HG03060 (cell line): ENCODE data around the gene TMEM151B.
"Not testable (repeated sequence)": the region's sequence is repeated elsewhere in the genome, so short reads cannot be mapped to it uniquely, and the experiment has no call there.

Experiments
- ATAC-seq: cut with Tn5 transposase; IDR thresholded peaks from one replicate; pipeline ENCODE4 v1.9.1; 2021; ENCODE audit warnings: low read depth, moderate number of reproducible peaks; ENCODE audit not compliant: unreplicated experiment

TMEM151B gene

GRCh38 chr6:44317136-44317631 lies 46.9 kb downstream of the TMEM151B start:
- not testable (repeated sequence) for ATAC-seq

DNA sequence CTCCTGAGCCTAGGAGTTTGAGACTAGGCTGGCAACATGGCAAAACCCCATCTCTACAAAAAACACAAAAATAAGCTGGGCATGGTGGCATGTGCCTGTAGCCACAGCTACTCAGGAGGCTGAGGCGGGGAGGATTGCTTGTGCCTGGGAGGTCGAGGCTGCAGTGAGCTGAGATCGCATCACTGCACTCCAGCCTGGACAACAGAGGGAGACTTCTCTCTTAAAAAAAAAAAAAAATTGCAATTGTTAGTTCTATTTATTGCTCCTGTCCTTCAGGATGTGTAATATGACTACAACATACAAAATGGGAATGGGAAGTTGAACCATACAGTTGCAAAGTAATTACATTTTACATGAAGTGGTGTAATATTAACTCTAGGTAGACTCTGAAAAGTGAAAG lies 51.0 kb downstream of the TMEM151B start:
- ATAC-seq, result no peak

- ATAC-seq, result no peak
These were observed 56.8 kb downstream of the TMEM151B start for GRCh38 chr6:44327096-44327495.

DNA sequence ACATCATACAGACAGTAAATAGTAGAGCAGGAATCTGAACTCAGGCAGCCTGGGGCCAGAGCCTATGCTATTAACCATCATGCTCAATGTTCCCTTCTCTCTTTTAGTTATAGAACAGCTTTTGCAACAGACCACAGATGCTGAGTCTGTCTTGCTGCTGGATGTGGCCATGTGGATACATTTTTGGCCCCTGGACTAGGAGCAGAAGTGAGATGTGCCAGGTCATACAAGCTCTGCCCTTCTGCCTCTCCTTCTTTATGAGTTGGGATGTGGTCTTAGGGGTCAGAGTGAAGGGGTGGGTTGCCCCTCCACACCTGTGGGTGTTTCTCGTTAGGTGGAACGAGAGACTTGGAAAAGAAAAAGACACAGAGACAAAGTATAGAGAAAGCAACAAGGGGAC lies 57.5 kb downstream of the TMEM151B start:
- ATAC-seq, result no peak

GRCh38 chr6:44328203-44328602 lies 58.0 kb downstream of the TMEM151B start:
- ATAC-seq, result not testable (repeated sequence)

DNA sequence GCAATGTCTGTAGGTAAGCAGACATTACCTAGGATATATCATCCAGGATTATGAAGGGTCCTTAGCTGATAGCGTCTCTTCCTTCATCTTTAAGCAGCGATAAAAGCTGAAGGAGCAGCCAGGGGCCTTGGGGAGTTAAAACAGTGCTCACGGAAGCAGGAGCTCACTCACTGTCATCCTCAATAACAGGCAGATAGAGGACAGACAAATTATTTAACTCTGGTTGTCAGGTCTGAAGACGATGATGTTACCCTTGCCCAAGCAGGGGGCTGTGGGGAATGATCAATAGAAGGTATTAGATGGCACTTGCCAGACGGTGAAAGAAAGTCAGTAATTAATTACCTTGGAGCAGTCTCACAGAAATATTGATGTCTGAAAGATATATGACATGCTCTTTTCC lies 59.6 kb downstream of the TMEM151B start:
- no peak for ATAC-seq

DNA sequence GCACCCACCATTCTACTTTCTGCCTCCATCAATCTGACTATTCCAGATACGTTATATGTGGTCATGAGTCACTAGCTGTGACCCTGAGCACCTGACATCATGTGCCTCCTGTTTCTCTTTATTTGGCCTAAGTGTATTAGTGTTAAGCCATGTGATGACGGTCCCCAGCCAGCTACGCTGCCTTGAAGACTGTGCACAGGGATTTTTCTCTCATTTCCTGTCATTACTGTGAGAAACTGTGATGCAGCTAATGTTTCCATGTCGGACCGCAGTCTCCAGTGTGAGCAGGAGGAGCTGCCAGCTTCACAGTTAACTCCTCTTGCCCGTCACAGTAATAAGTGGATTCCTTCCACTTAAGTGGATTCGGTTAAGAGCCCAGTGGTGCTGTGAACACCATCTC lies 62.3 kb downstream of the TMEM151B start:
- no peak for ATAC-seq

GRCh38 chr6:44333273-44333919 lies 63.1 kb downstream of the TMEM151B start:
- no peak for ATAC-seq

GRCh38 chr6:44333942-44334341 lies 63.7 kb downstream of the TMEM151B start:
- no peak for ATAC-seq

- ATAC-seq, result no peak
These were observed 65.4 kb downstream of the TMEM151B start for GRCh38 chr6:44335631-44336030.

DNA sequence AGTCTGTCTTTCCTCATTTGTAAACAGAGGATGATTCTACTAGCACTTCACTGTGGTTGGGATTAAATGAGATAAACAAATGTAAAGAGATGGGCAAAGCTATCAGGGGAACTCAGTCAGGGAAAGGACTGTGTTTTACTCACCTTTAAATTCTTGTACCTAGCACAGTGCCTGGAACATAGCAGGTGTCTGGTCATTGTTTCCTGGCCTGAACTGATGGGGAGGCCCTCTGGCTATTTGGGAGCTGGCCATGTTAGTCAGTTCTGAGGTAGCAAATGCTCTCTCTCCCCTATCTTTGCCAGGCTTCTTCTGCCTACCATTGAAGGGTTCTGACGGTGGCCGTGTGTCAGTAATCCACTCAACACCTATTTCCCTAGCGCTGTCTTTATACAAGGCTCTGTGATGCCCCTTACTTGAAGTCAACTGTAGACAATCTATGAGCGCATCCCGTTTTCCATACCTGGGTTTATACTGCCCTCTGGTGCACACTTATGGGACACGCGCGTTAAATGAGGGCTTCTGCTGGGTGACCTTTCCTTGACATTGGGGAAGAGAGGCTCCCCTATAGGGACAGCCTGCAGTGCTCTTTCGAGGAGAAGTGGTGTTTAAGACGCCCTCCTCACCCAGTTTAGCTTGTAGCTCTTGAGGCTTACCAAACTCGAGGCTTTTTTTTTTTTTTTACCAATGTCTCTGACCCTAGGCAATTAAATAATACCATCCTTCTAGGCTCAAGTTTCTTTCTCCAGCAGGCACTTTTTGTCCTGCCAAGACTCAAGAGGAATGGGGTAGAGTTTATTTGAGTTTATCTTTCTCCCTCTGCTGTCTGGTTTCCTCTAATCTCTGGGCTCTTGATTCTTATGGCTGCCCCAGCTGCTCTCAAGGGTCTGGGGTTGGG lies 68.2 kb downstream of the TMEM151B start:
- no peak for ATAC-seq

DNA sequence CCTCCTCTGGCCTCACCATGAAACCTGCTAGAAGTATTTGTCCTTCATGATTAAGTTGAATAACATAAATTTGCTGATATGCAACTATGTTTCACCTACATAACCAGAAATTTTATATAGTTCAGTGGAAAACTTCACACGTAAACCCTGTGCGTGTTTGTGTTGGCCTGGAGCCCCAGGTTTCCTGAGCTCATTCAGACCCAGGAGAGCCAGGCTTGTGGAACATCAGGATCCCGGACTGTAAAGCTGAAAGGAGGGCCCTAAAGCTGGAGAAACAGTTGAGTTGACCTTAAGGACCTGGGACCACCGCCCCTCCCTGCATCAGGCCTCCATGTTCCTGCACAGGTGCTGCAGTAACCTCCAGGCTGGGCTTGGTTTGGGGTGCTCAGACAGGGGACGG lies 69.1 kb downstream of the TMEM151B start:
- no peak for ATAC-seq

GRCh38 chr6:44339763-44340625 lies 69.7 kb downstream of the TMEM151B start:
- ATAC-seq, result no peak

DNA sequence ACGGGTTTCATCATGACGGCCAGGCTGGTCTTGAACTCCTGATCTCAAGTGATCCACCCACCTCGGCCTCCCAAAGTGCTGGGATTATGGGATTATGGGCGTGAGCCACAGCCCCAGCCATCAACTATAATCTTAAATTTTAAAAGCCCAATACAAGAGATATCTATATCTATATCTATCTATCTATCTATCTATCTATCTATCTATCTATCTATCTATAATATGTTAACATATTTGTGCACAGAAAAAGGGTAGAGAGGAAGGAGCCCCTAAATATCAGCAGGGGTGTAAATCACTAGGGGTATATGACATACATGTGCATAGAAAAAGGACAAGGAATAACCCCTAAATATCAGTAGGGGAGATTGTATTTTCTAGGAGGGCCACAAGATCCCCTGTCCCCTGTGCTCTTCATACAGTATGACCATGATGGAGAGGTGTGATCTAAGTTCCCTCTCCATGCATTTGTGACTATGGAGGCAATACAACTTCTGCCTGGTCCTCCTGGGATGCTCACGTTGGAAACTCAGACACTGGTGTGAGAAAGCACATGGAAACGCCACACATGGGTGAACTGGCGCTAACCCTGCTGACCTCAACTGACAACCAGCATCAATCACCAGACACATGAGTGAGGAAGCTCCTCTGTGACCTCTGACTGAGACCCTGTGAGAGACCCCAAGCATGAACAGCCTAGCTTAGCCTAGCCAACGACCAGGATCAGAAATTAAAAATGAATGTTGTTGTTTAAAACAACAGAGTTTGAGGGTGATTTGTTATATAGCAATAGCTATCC lies 71.0 kb downstream of the TMEM151B start:
- ATAC-seq, result no peak

DNA sequence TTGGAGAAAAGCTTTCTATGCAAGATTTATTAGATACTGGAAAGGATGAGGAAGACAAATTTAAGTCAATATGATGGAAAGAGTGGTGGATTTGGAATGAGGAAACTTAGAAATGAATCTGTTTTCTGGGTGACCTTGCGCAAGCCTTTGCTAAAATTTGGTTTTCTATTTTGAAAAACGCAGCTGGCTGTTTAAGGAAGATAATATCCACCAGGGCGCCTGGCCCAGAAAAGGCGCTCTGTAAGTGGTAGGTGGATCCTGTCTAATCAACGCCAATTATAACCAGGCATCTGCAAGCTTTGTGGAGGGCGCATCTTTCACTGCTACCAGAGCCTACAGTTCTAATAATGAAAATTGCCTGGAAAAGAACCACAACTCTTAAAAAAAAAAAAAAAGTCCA lies 71.8 kb downstream of the TMEM151B start:
- no peak for ATAC-seq

DNA sequence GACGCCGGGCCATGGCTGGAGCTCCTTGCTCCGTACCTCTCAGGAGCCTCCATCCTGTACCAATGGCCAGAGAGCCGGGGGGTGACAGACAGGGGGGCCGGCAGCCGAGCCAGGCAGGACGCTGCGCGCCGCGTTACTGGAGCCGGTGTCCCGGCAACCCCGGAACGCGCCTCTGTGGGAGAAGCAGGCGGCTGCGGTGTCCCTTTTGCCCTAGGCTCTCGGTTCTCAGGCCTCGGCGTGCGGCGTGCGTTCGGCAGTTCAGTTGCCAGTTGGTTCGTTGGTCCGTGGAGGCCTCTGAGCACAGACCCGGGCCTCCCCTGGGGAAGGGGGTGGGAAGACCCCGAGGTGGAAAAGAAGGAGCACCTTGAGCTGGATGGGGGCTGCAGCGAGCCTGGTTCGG lies 72.2 kb downstream of the TMEM151B start, which contains the start of gene SPATS1:
SPATS1 (plus strand) TSS at position 162 of the 400 bp plus-strand sequence. CDS start 446 bp downstream, outside the sequence.
- ATAC-seq, result no peak

DNA sequence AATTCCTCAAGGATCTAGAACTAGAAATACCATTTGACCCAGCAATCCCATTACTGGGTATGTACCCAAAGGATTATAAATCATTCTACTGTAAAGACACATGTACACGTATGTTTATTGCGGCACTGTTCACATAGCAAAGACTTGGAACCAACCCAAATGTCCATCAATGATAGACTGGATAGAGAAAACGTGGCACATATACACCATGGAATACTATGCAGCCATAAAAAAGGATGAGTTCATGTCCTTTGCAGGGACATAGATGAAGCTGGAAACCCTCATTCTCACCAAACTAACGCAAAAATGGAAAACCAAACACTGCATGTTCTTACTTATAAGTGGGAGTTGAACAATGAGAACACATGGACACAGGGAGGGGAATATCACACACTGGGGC lies 76.6 kb downstream of the TMEM151B start:
- ATAC-seq, result not testable (repeated sequence)

DNA sequence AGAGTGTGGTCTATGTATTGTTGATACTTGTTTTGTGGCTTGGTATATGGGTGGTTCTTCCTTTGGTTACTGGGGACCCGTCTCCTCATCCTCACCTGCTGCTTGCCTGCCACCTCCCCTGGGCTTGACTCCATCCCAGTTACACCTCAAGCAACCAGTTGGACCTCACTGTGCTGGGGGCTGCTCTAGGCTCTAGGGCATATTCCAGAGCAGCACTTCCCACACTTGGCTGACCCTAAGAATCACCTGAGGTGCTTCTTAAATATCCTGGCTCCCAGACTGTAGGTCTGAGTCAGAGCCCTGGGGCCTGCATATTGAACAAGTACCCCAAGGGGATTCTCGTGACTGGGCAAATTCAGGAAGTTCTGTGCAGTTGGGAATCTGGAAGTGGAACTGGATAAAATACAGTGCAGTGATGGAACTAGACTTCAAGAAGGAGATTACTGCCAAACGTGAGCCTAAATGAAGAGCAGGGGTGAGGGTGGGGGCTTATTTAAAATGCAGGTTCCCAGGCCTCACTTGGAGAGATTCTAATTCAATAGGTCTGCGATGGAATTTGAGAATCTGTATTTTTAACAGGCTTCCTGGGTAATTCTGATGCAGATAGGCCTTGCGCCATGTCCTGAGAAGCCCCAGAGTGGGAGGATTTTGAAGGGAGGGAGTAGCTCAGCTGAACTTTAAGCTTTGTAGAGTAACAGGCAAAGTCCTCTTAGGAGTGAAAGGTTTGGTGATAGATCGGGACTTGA lies 79.8 kb downstream of the TMEM151B start:
- no peak for ATAC-seq

- not testable (repeated sequence) for ATAC-seq
These were observed 80.4 kb downstream of the TMEM151B start for GRCh38 chr6:44350650-44350994.
